Brain microvascular endothelial cell (primary cell): ENCODE results near the gene FKBP10.

Experiments
- DNase-seq: peaks from one replicate; pipeline ENCODE4 v3.0.0-alpha.2; 2020
- H3K27ac ChIP-seq: fragments of 250-450 bp; sonication (Bioruptor Pico); 2 replicates; pipeline ENCODE4 v1.5.1; 2020; ENCODE audit warnings: mild to moderate bottlenecking, moderate library complexity
- H3K27me3 ChIP-seq: fragments of 250-450 bp; sonication (Bioruptor Pico); replicated peaks from 2 replicates; pipeline ENCODE4 v1.5.1; 2020; ENCODE audit warnings: mild to moderate bottlenecking
- H3K36me3 ChIP-seq: fragments of 250-450 bp; sonication (Bioruptor Pico); replicated peaks from 2 replicates; pipeline ENCODE4 v1.5.1; 2020; ENCODE audit warnings: mild to moderate bottlenecking
- H3K4me3 ChIP-seq: 2 replicates; pipeline ENCODE4 v1.5.1; 2011; ENCODE audit warnings: low read depth, mild to moderate bottlenecking, control low read depth, low read length, moderate library complexity
- in situ Hi-C: cut with HindIII; loops from 2 replicates; pipeline ENCODE4 v1.10.0; 2017; ENCODE audit warnings: low sequenced_read_pairs, low pct_ligation_motif_present
- TF ChIP-seq, protein P1 (sequence below): IDR thresholded peaks from 2 replicates; pipeline ENCODE4 v1.5.1; 2011; ENCODE audit warnings: low read depth, mild to moderate bottlenecking, moderate library complexity, low read length, control low read depth, inconsistent platforms; ENCODE audit errors: missing control alignments

Gene FKBP10

DNA sequence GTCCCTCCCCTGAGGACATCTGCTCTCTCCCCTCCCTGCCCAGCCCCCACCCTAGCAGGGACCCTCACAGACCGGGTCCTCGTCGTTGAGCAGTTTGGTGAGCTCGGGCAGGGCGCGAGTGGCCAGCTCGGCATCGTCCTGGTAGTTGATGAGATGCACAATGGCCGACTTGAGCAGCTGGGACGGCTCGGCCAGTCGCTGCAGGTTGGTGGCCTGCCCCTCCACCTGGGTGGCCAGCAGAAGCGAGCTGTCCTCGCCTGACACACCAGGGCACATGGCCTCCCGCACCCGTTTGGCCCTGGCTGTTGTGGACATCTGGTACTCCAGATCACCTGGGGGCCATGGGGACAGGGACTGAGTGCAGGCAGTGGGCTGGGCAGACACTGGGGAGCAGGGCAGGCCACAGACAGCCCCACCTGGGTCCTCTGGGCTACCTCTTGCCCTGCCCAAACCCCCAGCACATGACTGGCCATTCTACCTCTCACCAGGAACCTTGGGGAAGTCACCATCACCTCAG lies 43.4 kb upstream of the FKBP10 start:
- peaks cover 72% of the 10 kb centered on the region for H3K36me3 ChIP-seq
- H3K4me3 ChIP-seq: no peak overlapping the region
- in situ Hi-C loops: no loop called here
- TF ChIP-seq, protein P1, sequence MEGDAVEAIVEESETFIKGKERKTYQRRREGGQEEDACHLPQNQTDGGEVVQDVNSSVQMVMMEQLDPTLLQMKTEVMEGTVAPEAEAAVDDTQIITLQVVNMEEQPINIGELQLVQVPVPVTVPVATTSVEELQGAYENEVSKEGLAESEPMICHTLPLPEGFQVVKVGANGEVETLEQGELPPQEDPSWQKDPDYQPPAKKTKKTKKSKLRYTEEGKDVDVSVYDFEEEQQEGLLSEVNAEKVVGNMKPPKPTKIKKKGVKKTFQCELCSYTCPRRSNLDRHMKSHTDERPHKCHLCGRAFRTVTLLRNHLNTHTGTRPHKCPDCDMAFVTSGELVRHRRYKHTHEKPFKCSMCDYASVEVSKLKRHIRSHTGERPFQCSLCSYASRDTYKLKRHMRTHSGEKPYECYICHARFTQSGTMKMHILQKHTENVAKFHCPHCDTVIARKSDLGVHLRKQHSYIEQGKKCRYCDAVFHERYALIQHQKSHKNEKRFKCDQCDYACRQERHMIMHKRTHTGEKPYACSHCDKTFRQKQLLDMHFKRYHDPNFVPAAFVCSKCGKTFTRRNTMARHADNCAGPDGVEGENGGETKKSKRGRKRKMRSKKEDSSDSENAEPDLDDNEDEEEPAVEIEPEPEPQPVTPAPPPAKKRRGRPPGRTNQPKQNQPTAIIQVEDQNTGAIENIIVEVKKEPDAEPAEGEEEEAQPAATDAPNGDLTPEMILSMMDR: no peak
- no peaks in the 10 kb centered on the region for H3K27me3 ChIP-seq
- no peak overlapping the region for H3K27ac ChIP-seq
- no peak for DNase-seq

DNA sequence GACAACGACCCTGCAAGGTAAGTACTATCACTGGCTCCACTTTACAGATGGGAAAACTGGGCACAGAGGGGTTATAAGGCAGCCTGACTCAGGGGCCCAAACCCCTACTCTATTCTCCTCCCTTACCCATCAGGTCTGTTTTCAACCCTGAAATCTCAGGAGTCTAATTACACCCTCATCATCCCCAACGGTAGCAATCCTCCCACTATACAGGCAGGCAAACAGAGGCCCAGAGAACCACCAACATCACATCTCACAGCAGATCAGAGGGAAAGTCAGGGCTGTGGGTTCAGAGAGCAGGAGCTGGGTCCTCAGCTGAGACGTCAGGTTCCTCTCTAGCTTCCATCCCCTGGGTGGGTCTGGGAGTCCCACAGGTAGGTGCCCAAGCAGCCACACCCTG lies 42.8 kb upstream of the FKBP10 start:
- H3K27me3 ChIP-seq: no peaks in the 10 kb centered on the region
- no peak for DNase-seq
- peaks cover 69% of the 10 kb centered on the region for H3K36me3 ChIP-seq
- no peak overlapping the region for H3K4me3 ChIP-seq
- no peak overlapping the region for H3K27ac ChIP-seq
- in situ Hi-C loops: no loop called here
- TF ChIP-seq, protein P1: no peak

DNA sequence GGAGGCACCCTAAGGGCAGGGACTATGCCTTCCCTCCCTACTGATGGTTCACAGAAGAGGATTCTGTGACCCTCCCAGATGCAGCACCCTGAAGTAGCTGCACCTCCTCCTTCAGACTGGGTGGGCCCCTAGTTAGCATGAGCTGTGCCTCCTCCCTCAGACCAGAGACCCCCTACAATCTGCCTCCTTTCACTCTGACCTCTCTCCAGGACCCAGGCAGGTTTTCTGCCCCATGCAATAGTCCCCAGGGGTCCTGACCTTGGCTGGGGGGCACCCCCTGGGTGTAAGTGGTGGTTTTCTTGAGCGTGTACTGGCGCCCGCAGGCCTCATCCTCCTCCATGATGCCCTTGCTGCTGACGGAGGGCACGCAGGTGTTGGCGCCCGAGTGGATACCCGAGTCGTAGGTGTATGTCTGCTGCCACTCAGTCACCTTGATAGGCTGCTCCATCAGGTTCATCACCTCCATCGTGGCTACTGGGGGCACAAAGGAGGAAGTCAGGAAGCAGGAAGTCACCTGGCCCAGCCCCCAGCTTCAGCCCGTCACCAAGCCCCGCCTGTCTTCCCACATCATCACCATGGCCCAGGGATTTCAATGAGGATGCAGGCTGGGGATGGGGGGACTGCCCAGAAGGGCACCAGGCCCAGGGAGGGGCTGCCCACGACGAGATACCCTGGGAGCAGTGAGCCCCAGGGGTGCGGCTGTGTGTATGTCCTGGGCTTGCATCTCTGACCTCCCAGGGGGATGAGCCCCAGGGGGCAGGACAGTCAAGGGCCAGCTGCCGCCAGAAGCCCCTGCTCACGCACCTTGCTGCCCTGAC lies 41.2 kb upstream of the FKBP10 start:
- in situ Hi-C loops: no loop called here
- Histone ChIP-seq H3K27ac (no peak overlapping the region), H3K27me3 (no peaks in the 10 kb centered on the region), H3K4me3 (no peak overlapping the region), H3K36me3 (peaks cover 61% of the 10 kb centered on the region)
- TF ChIP-seq, protein P1: no peak
- no peak for DNase-seq

DNA sequence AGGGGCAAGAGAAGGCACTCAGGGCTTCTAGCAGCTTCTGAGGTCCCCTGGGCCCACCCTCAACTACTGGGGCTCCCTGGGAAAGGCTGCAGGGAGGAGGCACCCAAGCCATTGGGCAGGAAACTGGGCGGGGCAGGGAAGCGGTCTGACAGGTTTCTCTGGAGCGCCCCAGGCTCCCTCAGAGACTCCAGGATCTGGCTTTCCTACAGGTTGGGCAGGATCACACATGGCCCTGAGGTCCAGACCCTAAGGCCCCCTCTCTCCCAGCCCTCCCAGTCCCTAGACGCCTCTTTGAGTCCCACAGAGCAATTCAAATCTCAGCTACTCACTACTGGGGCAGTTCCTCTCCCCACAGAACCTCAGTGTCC lies 40.6 kb upstream of the FKBP10 start:
- no peak for DNase-seq
- in situ Hi-C loops: no loop called here
- peaks cover 57% of the 10 kb centered on the region for H3K36me3 ChIP-seq
- TF ChIP-seq, protein P1: no peak
- no peak overlapping the region for H3K27ac ChIP-seq
- no peaks in the 10 kb centered on the region for H3K27me3 ChIP-seq
- no peak overlapping the region for H3K4me3 ChIP-seq

DNA sequence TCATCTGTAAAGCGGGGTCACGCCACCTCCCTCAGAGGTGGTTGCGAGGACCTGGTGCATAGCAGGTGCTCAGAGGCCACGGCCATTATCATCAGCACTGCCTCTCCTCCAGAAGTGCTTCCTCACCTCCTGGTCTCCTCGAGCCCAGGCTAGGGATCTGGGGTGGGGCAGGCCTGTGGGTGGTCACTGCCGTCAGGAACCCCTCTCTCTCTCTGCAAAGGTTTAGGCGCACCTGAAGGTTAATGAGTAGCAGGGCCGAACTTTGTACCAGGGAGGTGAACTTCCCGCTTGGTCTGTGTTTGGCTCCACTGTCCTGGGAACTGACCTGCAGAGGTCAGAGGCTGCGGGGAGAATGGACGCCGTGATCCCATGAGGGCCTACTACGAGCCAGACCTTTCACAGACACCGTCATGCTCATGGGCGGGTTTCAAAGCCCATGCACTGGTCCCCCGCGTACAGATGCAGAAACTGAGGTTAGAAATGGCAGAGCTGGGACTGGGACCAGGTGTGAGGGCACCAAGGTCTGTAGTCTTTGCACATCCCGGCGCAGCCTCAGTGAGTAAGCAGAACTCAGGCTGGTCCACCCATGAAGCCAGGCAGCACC lies 40.1 kb upstream of the FKBP10 start:
- in situ Hi-C loops: no loop called here
- Histone ChIP-seq H3K27me3 (no peaks in the 10 kb centered on the region), H3K36me3 (peaks cover 52% of the 10 kb centered on the region), H3K27ac (peak overlapping the region; percentile 51), H3K4me3 (no peak overlapping the region)
- DNase-seq: no peak
- TF ChIP-seq, protein P1: no peak
